Osteoblast (primary cell): ENCODE data around the gene GOLGA6L2. TPM values are rescaled to one million over a fixed set of nuclear protein-coding genes. Genes with fewer than 3 reads are reported as not detected.

Experiments
- DNase-seq: peaks from one replicate; pipeline ENCODE4 v3.0.0; 2011; ENCODE audit warnings: low spot score, mixed read lengths; ENCODE audit not compliant: insufficient read length; ENCODE audit errors: missing footprints
- H2AFZ ChIP-seq: 2 replicates; pipeline ENCODE4 v1.6.0; 2011; ENCODE audit warnings: mild to moderate bottlenecking, low read length
- H3K27ac ChIP-seq: 2 replicates; pipeline ENCODE4 v1.5.1; 2011; ENCODE audit warnings: mild to moderate bottlenecking, low read depth, low read length, moderate library complexity
- H3K27me3 ChIP-seq: 2 replicates; pipeline ENCODE4 v1.6.0; 2012; ENCODE audit warnings: mild to moderate bottlenecking, control low read depth, inconsistent platforms, low read length, moderate library complexity; ENCODE audit not compliant: insufficient read depth
- H3K36me3 ChIP-seq: 2 replicates; pipeline ENCODE4 v1.5.1; 2011; ENCODE audit warnings: mild to moderate bottlenecking, low read length, control low read depth, moderate library complexity; ENCODE audit not compliant: insufficient read depth
- H3K4me1 ChIP-seq: 2 replicates; pipeline ENCODE4 v1.5.1; 2011; ENCODE audit warnings: mild to moderate bottlenecking, low read length, control low read depth, moderate library complexity; ENCODE audit not compliant: insufficient read depth
- H3K4me2 ChIP-seq: 2 replicates; pipeline ENCODE4 v1.6.0; 2011; ENCODE audit warnings: mild to moderate bottlenecking, low read length; ENCODE audit not compliant: insufficient read depth
- H3K4me3 ChIP-seq: fragments of 200-600 bp; sonication (generic); 3 replicates; pipeline ENCODE4 v1.5.1; 2012; ENCODE audit warnings: mild to moderate bottlenecking, low read length, inconsistent platforms; ENCODE audit not compliant: insufficient read depth
- H3K79me2 ChIP-seq: 2 replicates; pipeline ENCODE4 v1.6.0; 2012; ENCODE audit warnings: mild to moderate bottlenecking, low read length, control low read depth, inconsistent platforms; ENCODE audit not compliant: insufficient read depth
- H3K9me3 ChIP-seq: 2 replicates; pipeline ENCODE4 v1.5.1; 2011; ENCODE audit warnings: low read depth, low read length, control low read depth
- H4K20me1 ChIP-seq: 2 replicates; pipeline ENCODE4 v1.6.0; 2012; ENCODE audit warnings: mild to moderate bottlenecking, low read length, control low read depth; ENCODE audit not compliant: insufficient read depth
- total RNA-seq: library from RNA; depleted of rRNA; stranded (reverse); fragments of >200 nt; gene quantifications from 2 replicates; pipeline ENCODE4 v1.2.3, GENCODE V29; 2012
- TF ChIP-seq, protein P1 (sequence below): IDR thresholded peaks from 2 replicates; pipeline ENCODE4 v1.5.1; 2011; ENCODE audit warnings: mild to moderate bottlenecking, low read depth, low read length, moderate library complexity; ENCODE audit errors: extremely low read depth

GOLGA6L2 gene
- total RNA-seq, 1 donor, result not detected

DNA sequence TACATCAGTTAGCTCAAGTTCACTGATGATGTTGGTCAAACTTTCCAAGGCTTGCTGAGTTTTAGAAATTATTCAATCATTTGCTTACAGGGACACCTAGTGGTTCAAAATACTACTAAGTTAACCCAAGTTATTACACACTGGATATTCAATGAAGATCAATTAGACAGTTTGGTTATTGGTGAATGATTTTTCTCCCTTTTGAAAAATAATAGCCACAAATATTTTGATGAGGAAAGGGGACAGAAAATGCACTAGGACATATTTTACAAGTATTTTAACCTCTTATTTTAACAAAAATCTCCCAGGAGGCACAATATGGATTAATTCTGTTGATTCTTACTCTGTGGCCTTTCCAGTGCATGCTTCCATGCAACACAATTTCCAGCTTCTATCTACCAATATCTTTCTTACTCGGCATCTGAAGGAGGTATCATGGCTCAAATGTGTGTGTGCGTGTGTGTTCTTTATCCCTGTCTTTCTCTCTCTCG is 20.1 kb upstream of the GOLGA6L2 start:
- TF ChIP-seq, protein P1, sequence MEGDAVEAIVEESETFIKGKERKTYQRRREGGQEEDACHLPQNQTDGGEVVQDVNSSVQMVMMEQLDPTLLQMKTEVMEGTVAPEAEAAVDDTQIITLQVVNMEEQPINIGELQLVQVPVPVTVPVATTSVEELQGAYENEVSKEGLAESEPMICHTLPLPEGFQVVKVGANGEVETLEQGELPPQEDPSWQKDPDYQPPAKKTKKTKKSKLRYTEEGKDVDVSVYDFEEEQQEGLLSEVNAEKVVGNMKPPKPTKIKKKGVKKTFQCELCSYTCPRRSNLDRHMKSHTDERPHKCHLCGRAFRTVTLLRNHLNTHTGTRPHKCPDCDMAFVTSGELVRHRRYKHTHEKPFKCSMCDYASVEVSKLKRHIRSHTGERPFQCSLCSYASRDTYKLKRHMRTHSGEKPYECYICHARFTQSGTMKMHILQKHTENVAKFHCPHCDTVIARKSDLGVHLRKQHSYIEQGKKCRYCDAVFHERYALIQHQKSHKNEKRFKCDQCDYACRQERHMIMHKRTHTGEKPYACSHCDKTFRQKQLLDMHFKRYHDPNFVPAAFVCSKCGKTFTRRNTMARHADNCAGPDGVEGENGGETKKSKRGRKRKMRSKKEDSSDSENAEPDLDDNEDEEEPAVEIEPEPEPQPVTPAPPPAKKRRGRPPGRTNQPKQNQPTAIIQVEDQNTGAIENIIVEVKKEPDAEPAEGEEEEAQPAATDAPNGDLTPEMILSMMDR, result peak; percentile 41
- DNase-seq, result peak; percentile 81
- H4K20me1 ChIP-seq, result no peaks in the 10 kb centered on the region

DNA sequence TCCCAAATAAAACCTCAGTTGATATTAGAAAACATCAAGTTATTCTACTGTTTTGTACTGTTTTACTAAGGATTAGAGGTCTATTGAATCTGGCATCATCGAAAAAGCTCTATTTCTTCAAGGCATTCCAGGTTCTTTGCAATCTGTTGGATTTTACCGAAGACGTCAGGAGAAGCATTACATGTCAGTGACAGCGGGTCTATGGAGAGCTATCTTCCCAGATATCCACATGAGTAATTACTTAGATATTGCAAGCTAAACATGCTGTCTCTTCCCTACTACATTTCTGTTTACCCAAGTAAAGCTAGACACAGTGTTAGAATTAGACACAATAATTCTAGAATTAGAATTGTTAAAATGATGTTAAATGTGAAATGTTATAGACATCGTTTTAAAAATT is 10.8 kb upstream of the GOLGA6L2 start:
- TF ChIP-seq, protein P1, result no peak
- Histone ChIP-seq H3K4me2 (no peak overlapping the region), H3K4me1 (no peaks in the 10 kb centered on the region), H3K27me3 (no peaks in the 10 kb centered on the region), H3K4me3 (no peak overlapping the region), H3K9me3 (no peaks in the 10 kb centered on the region), H4K20me1 (no peaks in the 10 kb centered on the region), H3K79me2 (no peaks in the 10 kb centered on the region), H3K27ac (no peak overlapping the region), H3K36me3 (no peaks in the 10 kb centered on the region), H2AFZ (no peak overlapping the region)
- no peak for DNase-seq

More for the DNA sequence above, 20.1 kb upstream of the GOLGA6L2 start:
- Histone ChIP-seq H3K4me1 (no peaks in the 10 kb centered on the region), H2AFZ (no peak overlapping the region), H3K4me3 (no peak overlapping the region), H3K36me3 (no peaks in the 10 kb centered on the region), H3K79me2 (no peaks in the 10 kb centered on the region), H3K9me3 (no peaks in the 10 kb centered on the region), H3K27ac (no peak overlapping the region), H3K4me2 (no peak overlapping the region), H3K27me3 (no peaks in the 10 kb centered on the region)

DNA sequence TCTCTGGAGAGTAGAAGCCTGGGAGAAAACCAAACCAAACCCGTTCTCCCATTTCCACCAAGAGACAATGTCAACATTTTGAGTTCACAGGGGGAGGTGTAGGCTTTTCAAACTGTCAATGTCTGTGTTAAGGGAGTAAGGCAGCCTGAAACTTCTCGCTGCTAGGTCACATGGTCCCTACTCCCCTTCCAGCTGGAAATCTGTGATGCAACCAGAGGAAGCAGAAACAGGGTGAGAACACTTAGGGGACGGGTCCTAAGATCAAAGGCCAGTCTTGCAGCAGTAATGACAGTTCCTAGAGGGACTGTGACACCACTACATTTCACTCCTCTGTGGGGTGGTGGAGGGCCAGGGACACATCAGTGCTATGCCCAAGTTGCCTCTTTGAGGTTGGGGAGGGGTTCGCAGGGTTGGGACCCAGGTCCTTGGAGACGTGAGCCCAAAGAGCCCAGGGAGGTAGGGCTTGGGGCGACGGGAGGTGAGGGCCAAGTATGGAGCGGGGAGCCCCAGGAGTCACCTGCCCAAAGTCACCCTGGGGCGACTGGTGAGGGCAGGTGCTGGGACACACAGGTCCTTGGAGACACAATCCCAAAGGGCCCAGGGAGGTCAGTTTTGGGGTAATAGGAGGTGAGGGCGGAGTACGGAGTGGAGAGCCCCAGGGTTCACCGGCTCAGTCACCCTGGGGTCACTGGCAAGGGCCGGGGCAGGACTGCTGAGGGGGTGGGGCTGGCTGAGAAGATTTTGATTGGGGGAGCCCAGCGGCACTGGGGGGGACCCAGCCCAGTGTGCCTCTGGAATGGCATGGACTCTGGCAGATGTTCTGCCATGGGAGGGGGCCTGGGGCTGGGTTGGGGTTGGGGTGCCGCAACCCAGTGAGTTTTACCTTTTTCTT is 582 bp downstream of the GOLGA6L2 start:
- H3K4me3 ChIP-seq, result no peak overlapping the region
- no peaks in the 10 kb centered on the region for H3K27me3 ChIP-seq
- no peaks in the 10 kb centered on the region for H3K9me3 ChIP-seq
- H3K27ac ChIP-seq, result no peak overlapping the region
- H3K4me1 ChIP-seq, result no peaks in the 10 kb centered on the region
- TF ChIP-seq, protein P1, result no peak
- no peaks in the 10 kb centered on the region for H3K79me2 ChIP-seq
- no peak for DNase-seq
- H3K36me3 ChIP-seq, result no peaks in the 10 kb centered on the region
- no peak overlapping the region for H3K4me2 ChIP-seq
- no peaks in the 10 kb centered on the region for H4K20me1 ChIP-seq
- H2AFZ ChIP-seq, result no peak overlapping the region

DNA sequence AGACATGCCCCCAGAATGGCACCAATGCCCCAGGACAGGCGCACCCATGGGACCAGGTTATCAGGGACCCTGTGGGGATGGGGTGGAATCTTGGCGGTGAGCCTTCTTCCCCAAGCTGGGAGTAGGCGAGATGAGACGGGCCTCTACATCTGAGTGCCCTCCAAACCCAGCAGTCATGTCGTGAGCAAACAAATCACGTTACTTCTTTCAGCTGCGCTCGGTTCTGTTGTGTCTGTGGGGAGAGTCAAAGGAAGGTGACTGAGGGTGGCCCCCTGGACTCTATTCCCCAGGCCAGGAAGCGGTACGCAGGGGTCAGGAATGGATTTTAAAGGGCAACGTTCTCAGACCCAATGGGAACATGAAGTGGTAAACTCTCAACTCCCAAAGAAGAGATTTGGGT is 2.8 kb downstream of the GOLGA6L2 start:
- no peak overlapping the region for H3K27ac ChIP-seq
- no peak overlapping the region for H3K4me3 ChIP-seq
- H3K4me1 ChIP-seq, result no peaks in the 10 kb centered on the region
- no peaks in the 10 kb centered on the region for H3K9me3 ChIP-seq
- TF ChIP-seq, protein P1, result no peak
- H3K79me2 ChIP-seq, result no peaks in the 10 kb centered on the region
- DNase-seq, result no peak
- no peak overlapping the region for H3K4me2 ChIP-seq
- H3K36me3 ChIP-seq, result no peaks in the 10 kb centered on the region
- no peak overlapping the region for H2AFZ ChIP-seq
- H4K20me1 ChIP-seq, result no peaks in the 10 kb centered on the region
- no peaks in the 10 kb centered on the region for H3K27me3 ChIP-seq
